ENCODE results near the gene SH3BGRL3. TPM values are rescaled to one million over a fixed set of nuclear protein-coding genes. Genes with fewer than 3 reads are reported as not detected.
"Not testable (repeated sequence)": the region's sequence is repeated elsewhere in the genome, so short reads cannot be mapped to it uniquely, and the experiment has no call there.

The SH3BGRL3 gene
- polyA plus RNA-seq, 4 donors = 90.9 to 238 (median 178) TPM

GRCh38 chr1:26321315-26322041 is 41.6 kb downstream of the SH3BGRL3 start:
- peaks cover 0 to 35% (median 4%) of the 10 kb centered on the region in 3 donors for H3K36me3 ChIP-seq (ENCODE audit: control insufficient read depth in 3 of 3, insufficient read depth in 2 of 3, low read depth in 1 of 3, low read length in 3 of 3)
- H3K27me3 ChIP-seq (ENCODE audit: control insufficient read depth in 3 of 3, insufficient read depth in 3 of 3, low read length in 3 of 3) = no peaks in the 10 kb centered on the region
- DNase-seq (peak; percentile 90), FAIRE-seq (no peak)
- no peak overlapping the region for H3K4me3 ChIP-seq (ENCODE audit: low read depth in 1 of 3, low read length in 3 of 3)
- 14 to 17% (median 16%) methylated on average over 16 of the region's 16 CpGs for WGBS, 3 donors
- H3K9me3 ChIP-seq (ENCODE audit: control insufficient read depth in 2 of 2, insufficient read depth in 1 of 2, low read depth in 1 of 2, low read length in 1 of 2) = no peaks in the 10 kb centered on the region
- no peak overlapping the region for H3K27ac ChIP-seq (ENCODE audit: low read depth in 1 of 3, low read length in 2 of 3)
- peaks cover 0 to 4% (median 0%) of the 10 kb centered on the region in 3 donors for H3K4me1 ChIP-seq (ENCODE audit: control insufficient read depth in 3 of 3, insufficient read depth in 2 of 3, low read depth in 1 of 3, low read length in 2 of 3)

GRCh38 chr1:26322042-26322331 is 42.1 kb downstream of the SH3BGRL3 start:
- Histone ChIP-seq H3K9me3 (ENCODE audit: control insufficient read depth in 2 of 2, insufficient read depth in 1 of 2, low read depth in 1 of 2, low read length in 1 of 2) (no peaks in the 10 kb centered on the region), H3K36me3 (ENCODE audit: control insufficient read depth in 3 of 3, insufficient read depth in 2 of 3, low read depth in 1 of 3, low read length in 3 of 3) (peaks cover 0 to 35% (median 4%) of the 10 kb centered on the region in 3 donors), H3K4me1 (ENCODE audit: control insufficient read depth in 3 of 3, insufficient read depth in 2 of 3, low read depth in 1 of 3, low read length in 2 of 3) (peaks cover 0 to 4% (median 0%) of the 10 kb centered on the region in 3 donors), H3K27me3 (ENCODE audit: control insufficient read depth in 3 of 3, insufficient read depth in 3 of 3, low read length in 3 of 3) (no peaks in the 10 kb centered on the region), H3K4me3 (ENCODE audit: low read depth in 1 of 3, low read length in 3 of 3) (no peak overlapping the region), H3K27ac (ENCODE audit: low read depth in 1 of 3, low read length in 2 of 3) (no peak overlapping the region)
- FAIRE-seq (no peak), DNase-seq (no peak)
- 77 to 80% (median 79%) methylated on average over 10 of the region's 10 CpGs for WGBS, 3 donors

GRCh38 chr1:26323382-26323781 is 43.5 kb downstream of the SH3BGRL3 start:
- Histone ChIP-seq H3K4me1 (ENCODE audit: control insufficient read depth in 3 of 3, insufficient read depth in 2 of 3, low read depth in 1 of 3, low read length in 2 of 3) (peaks cover 0 to 4% (median 0%) of the 10 kb centered on the region in 3 donors), H3K36me3 (ENCODE audit: control insufficient read depth in 3 of 3, insufficient read depth in 2 of 3, low read depth in 1 of 3, low read length in 3 of 3) (peaks cover 0 to 38% (median 4%) of the 10 kb centered on the region in 3 donors), H3K9me3 (ENCODE audit: control insufficient read depth in 2 of 2, insufficient read depth in 1 of 2, low read depth in 1 of 2, low read length in 1 of 2) (no peaks in the 10 kb centered on the region), H3K4me3 (ENCODE audit: low read depth in 1 of 3, low read length in 3 of 3) (no peak overlapping the region), H3K27me3 (ENCODE audit: control insufficient read depth in 3 of 3, insufficient read depth in 3 of 3, low read length in 3 of 3) (no peaks in the 10 kb centered on the region), H3K27ac (ENCODE audit: low read depth in 1 of 3, low read length in 2 of 3) (no peak overlapping the region)
- no peak for FAIRE-seq
- 92 to 98% (median 98%) methylated on average over 2 of the region's 2 CpGs for whole genome bisulfite sequencing, 3 donors
- DNase-seq = no peak

DNA sequence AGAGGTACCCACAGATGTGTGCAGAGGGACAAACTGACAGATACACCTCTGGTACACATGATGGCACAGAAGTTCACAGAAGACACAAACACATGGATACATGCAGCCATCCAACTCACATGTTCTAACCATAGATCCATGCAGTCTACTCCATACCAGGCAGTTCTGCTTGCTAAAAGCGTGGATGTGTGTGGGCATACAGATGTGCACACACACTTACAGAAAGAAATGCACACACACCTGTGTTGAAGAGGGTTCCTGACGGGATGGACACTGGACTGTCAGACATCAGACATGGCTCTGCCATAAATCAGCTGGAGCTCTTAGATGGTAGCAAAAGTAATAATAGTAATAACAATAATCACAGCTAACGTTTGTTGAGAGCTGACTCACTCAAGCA is 44.7 kb downstream of the SH3BGRL3 start:
- H3K27me3 ChIP-seq (ENCODE audit: control insufficient read depth in 3 of 3, insufficient read depth in 3 of 3, low read length in 3 of 3) = no peaks in the 10 kb centered on the region
- H3K4me3 ChIP-seq (ENCODE audit: low read depth in 1 of 3, low read length in 3 of 3) = no peak overlapping the region
- no peak for FAIRE-seq
- peaks cover 0 to 38% (median 4%) of the 10 kb centered on the region in 3 donors for H3K36me3 ChIP-seq (ENCODE audit: control insufficient read depth in 3 of 3, insufficient read depth in 2 of 3, low read depth in 1 of 3, low read length in 3 of 3)
- no peak for DNase-seq
- no peak overlapping the region for H3K27ac ChIP-seq (ENCODE audit: low read depth in 1 of 3, low read length in 2 of 3)
- 71 to 80% (median 76%) methylated on average over 3 of the region's 3 CpGs for WGBS, 3 donors
- H3K4me1 ChIP-seq (ENCODE audit: control insufficient read depth in 3 of 3, insufficient read depth in 2 of 3, low read depth in 1 of 3, low read length in 2 of 3) = peaks cover 0 to 4% (median 0%) of the 10 kb centered on the region in 3 donors
- H3K9me3 ChIP-seq (ENCODE audit: control insufficient read depth in 2 of 2, insufficient read depth in 1 of 2, low read depth in 1 of 2, low read length in 1 of 2) = no peaks in the 10 kb centered on the region

DNA sequence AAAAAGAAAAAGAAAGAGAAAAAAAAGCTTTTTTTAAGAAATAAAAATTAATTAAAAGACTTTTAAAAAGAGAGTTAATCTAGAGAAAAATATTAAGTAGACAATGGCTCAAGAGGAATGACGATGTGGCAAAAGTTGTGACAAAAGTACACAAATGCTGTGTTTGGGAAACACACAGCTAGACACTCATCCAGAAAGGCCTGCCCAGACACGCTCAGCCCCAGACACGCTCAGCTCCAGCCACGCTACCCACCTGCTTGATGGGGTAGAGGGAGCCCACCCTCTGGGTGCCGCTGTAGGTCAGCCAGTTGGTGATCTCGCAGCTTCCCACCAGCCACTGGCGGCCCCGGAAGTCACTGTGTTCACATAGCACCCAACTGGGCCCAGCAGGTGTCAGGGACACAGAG is 48.1 kb downstream of the SH3BGRL3 start:
- WGBS, 3 donors = 85 to 92% (median 87%) methylated on average over 8 of the region's 8 CpGs
- peaks cover 0 to 2% (median 0%) of the 10 kb centered on the region in 3 donors for H3K27me3 ChIP-seq (ENCODE audit: control insufficient read depth in 3 of 3, insufficient read depth in 3 of 3, low read length in 3 of 3)
- peaks cover 0 to 27% (median 9%) of the 10 kb centered on the region in 3 donors for H3K36me3 ChIP-seq (ENCODE audit: control insufficient read depth in 3 of 3, insufficient read depth in 2 of 3, low read depth in 1 of 3, low read length in 3 of 3)
- FAIRE-seq (no peak), DNase-seq (no peak)
- no peak overlapping the region for H3K4me3 ChIP-seq (ENCODE audit: low read depth in 1 of 3, low read length in 3 of 3)
- H3K27ac ChIP-seq (ENCODE audit: low read depth in 1 of 3, low read length in 2 of 3) = no peak overlapping the region
- H3K4me1 ChIP-seq (ENCODE audit: control insufficient read depth in 3 of 3, insufficient read depth in 2 of 3, low read depth in 1 of 3, low read length in 2 of 3) = no peaks in the 10 kb centered on the region
- H3K9me3 ChIP-seq (ENCODE audit: control insufficient read depth in 2 of 2, insufficient read depth in 1 of 2, low read depth in 1 of 2, low read length in 1 of 2) = no peaks in the 10 kb centered on the region

DNA sequence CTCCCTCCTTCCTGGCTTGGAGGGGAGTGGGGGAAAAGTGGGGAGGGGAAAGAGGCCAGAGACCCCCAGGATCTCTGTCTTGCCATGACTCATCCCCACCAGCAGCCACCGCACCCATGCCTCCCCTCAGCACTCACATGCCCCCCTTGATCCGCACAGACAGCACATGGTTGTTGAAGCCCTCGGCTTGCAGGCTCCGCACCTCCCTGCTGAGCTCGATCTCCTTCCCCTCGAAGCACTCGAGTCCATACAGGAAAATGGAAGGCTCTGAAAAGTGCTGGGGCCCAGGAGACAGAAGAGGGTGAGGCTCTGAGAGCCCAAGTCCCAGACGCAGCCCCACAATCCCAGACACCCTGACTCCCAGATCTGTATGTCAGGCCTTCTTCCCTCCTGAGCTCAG is 48.7 kb downstream of the SH3BGRL3 start:
- WGBS, 3 donors = 82 to 97% (median 84%) methylated on average over 8 of the region's 8 CpGs
- H3K9me3 ChIP-seq (ENCODE audit: control insufficient read depth in 2 of 2, insufficient read depth in 1 of 2, low read depth in 1 of 2, low read length in 1 of 2) = no peaks in the 10 kb centered on the region
- no peak overlapping the region for H3K27ac ChIP-seq (ENCODE audit: low read depth in 1 of 3, low read length in 2 of 3)
- H3K4me3 ChIP-seq (ENCODE audit: low read depth in 1 of 3, low read length in 3 of 3) = no peak overlapping the region
- peaks cover 0 to 22% (median 9%) of the 10 kb centered on the region in 3 donors for H3K36me3 ChIP-seq (ENCODE audit: control insufficient read depth in 3 of 3, insufficient read depth in 2 of 3, low read depth in 1 of 3, low read length in 3 of 3)
- H3K27me3 ChIP-seq (ENCODE audit: control insufficient read depth in 3 of 3, insufficient read depth in 3 of 3, low read length in 3 of 3) = peaks cover 0 to 2% (median 0%) of the 10 kb centered on the region in 3 donors
- H3K4me1 ChIP-seq (ENCODE audit: control insufficient read depth in 3 of 3, insufficient read depth in 2 of 3, low read depth in 1 of 3, low read length in 2 of 3) = no peaks in the 10 kb centered on the region
- DNase-seq (no peak), FAIRE-seq (no peak)

GRCh38 chr1:26329380-26329779 is 49.5 kb downstream of the SH3BGRL3 start:
- H3K27ac ChIP-seq (ENCODE audit: low read depth in 1 of 3, low read length in 2 of 3); H3K4me1 ChIP-seq (ENCODE audit: control insufficient read depth in 3 of 3, insufficient read depth in 2 of 3, low read depth in 1 of 3, low read length in 2 of 3); DNase-seq; H3K9me3 ChIP-seq (ENCODE audit: control insufficient read depth in 2 of 2, insufficient read depth in 1 of 2, low read depth in 1 of 2, low read length in 1 of 2); H3K27me3 ChIP-seq (ENCODE audit: control insufficient read depth in 3 of 3, insufficient read depth in 3 of 3, low read length in 3 of 3); FAIRE-seq; H3K4me3 ChIP-seq (ENCODE audit: low read depth in 1 of 3, low read length in 3 of 3): not testable (repeated sequence)
- H3K36me3 ChIP-seq (ENCODE audit: control insufficient read depth in 3 of 3, insufficient read depth in 2 of 3, low read depth in 1 of 3, low read length in 3 of 3) = peaks cover 0 to 17% (median 9%) of the 10 kb centered on the region in 3 donors
- 85 to 94% (median 91%) methylated on average over 3 to 4 of the region's 4 CpGs for WGBS, 3 donors

GRCh38 chr1:26330276-26330675 is 50.4 kb downstream of the SH3BGRL3 start:
- 83 to 91% (median 88%) methylated on average over 5 of the region's 5 CpGs for WGBS, 3 donors
- Histone ChIP-seq H3K27ac (ENCODE audit: low read depth in 1 of 3, low read length in 2 of 3) (no peak overlapping the region), H3K4me3 (ENCODE audit: low read depth in 1 of 3, low read length in 3 of 3) (no peak overlapping the region), H3K4me1 (ENCODE audit: control insufficient read depth in 3 of 3, insufficient read depth in 2 of 3, low read depth in 1 of 3, low read length in 2 of 3) (no peaks in the 10 kb centered on the region), H3K9me3 (ENCODE audit: control insufficient read depth in 2 of 2, insufficient read depth in 1 of 2, low read depth in 1 of 2, low read length in 1 of 2) (no peaks in the 10 kb centered on the region), H3K36me3 (ENCODE audit: control insufficient read depth in 3 of 3, insufficient read depth in 2 of 3, low read depth in 1 of 3, low read length in 3 of 3) (peaks cover 0 to 17% (median 7%) of the 10 kb centered on the region in 3 donors), H3K27me3 (ENCODE audit: control insufficient read depth in 3 of 3, insufficient read depth in 3 of 3, low read length in 3 of 3) (peaks cover 0 to 5% (median 2%) of the 10 kb centered on the region in 3 donors)
- DNase-seq (no peak), FAIRE-seq (no peak)

Data from small intestine (tissue), 7 donors.